ENCODE results near the gene ST3GAL3. TPM values are rescaled to one million over a fixed set of nuclear protein-coding genes. Genes with fewer than 3 reads are reported as not detected.

Gene ST3GAL3
- total RNA-seq, 1 donor from 2014 or later: 29.3 TPM

DNA sequence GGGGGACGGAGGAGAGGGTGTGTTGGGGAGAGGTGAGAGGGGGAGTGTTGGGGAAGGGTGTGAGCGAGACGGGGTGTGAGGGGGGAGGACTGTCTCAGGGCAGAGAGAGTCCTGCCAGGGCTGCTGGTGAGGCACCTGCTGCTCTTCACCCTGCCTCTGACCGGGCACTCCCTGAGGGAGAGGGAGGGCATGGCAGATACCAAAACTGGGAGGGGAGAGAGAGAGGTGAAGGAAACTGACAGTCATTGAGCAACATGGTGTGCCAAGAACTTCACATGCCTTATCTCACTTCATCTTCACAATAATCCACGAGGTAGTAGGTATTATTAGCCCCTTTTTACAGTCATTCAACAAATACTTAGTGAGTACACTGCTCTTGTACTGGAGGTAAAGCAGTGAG, 164.9 kb downstream of the ST3GAL3 start:
- no peak for DNase-seq (ENCODE audit: extremely low read depth, low read depth, low spot score)

DNA sequence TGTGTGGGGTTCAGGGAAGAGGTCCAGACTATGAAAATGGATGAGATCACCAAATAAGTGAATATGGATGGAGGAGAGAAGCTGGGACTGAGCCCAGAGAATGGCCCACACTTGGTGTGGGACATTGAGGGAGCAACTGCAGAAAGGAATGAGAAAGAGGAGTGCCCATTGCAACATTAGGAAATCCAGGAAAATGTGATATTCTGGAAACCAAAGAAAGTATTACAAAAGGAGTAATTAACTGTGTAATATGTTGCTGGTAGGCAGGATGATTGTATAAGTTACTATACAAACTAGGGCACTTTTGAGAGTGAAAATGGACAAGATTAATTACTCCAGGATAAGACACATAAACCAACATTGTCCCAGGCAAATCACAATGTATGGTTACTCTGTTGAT, 166.5 kb downstream of the ST3GAL3 start:
- no peak for DNase-seq (ENCODE audit: extremely low read depth, low read depth, low spot score)

DNA sequence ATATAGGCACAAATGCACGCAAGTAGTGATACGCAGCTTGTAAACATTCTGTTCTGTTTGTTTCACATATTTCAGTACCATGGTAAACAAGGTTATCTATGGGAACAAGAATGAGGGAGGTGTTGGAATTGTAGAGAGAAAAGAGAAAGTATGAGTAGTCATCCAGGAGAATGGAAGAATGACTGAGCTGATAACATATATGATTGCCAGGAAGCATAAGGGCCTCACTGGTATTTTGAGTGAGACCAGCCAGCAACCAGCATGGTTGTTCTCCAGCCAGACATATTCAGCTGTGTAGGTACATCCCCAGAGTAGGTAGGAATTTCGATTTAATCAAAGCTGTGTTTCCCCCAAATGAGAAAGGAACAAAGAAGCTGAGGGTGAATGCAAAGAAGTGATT, 167.4 kb downstream of the ST3GAL3 start:
- DNase-seq (ENCODE audit: extremely low read depth, low read depth, low spot score): no peak

DNA sequence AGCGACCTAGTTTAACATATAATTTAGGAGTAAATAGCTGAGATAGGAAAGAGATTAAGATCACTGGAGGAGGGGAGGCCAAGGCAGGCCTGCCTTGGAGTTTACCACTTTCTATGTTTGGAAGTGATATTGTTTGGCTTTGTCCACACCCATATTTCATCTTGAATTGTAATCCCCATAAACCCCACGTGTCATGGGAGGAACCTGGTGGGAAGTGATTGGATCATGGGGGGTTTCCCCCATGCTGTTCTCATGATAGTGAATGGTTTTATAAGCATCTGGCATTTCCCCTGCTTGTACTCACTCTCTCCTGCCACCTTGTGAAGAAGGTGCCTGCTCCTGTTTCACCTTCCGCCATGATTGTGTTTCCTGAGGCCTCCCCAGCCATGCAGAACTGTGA, 168.0 kb downstream of the ST3GAL3 start:
- DNase-seq (ENCODE audit: extremely low read depth, low read depth, low spot score): no peak

DNA sequence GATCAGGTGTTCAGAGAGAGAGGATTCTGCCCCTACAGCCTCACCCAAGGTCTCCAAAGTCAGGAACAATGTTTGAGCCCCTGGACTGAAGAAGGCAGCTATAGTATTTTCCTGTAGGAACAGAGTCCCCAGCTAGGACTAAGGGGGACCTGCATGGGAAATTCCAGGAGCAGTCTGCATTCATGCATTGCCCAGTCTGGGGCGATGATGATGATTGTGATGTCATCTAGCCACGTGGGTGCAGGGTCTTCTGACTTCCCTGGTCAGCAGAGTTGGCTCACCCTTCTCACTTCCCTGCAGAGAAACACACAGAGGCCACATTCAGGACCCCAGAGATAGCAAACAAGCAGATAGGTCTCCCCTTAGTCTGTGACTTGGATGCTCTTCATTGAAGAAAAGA, 169.8 kb downstream of the ST3GAL3 start:
- no peak for DNase-seq (ENCODE audit: extremely low read depth, low read depth, low spot score)

DNA sequence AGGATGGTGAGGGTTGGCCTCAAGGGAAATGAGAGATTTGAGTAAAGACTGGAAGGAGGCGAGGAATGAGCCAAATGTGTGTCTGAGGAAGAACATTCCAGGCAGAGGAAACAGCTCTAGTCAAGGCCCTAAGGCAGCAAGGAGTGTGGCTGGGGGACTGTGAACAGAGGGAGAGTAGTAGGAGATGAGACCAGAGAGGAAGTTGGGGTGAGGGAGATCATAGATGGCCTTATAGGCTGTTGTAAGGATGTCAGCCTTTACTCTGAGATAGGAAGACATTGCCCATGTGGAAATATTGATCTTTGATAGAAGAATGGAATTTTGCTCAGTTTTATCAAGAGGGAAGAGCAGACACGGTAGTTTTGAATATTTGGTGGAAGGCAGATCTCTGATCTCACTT, 171.1 kb downstream of the ST3GAL3 start:
- no peak for DNase-seq (ENCODE audit: extremely low read depth, low read depth, low spot score)

DNA sequence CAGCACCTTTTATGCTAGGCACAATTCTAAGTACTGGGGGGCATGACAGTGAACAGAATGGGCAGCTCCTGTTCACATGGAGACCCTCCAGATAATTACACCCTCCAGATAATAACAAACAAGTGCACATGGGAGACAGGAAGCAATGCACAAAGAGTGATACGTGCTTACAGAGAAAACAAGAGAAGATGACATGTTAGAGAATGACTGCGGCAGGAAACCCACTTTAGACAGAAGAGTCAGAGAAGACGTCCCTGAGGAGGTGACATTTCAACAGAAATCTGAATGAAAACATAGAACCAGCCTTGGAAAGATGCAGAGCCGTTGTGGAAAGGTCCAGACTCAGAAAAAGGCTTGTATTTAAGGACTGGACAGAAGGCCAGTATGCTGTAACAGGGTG, 171.5 kb downstream of the ST3GAL3 start:
- no peak for DNase-seq (ENCODE audit: extremely low read depth, low read depth, low spot score)

DNA sequence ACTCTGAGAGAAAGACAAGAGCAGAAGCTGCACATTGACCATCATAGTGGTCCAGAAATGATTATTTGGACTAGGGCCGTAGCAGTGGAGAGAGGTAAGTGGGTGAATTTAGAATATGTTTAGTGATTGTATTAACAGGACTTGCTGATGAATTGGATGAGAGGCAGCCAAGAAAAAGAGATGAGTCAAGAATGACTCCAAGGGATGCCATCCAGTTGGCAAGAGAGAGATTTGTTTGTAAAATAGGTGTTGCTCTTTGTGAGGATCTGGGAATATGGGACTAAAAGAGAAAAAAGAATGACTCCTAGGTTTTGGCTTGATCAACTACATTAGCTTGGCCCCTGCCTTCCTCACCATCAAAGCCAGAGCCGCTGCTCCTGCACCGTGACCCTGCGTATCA, 172.1 kb downstream of the ST3GAL3 start:
- no peak for DNase-seq (ENCODE audit: extremely low read depth, low read depth, low spot score)

DNA sequence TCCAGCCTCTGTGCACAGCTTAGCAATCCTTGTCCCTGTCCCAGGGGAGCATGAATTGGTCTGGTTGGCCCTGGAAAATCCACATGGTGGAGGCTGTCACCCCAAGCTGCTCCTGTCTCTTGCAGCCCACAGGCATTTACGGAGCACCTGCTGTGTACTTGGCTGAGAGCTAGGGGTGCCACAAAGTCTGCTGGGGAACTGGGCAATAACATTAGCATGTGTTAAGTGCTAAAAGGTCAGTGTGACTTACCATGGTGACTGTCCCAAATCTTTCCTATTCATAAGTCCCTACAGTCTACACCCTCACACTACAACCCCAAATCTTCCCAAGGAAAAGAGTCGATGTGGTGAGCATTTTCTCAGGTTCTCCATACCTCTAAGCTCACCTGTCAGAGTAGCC, 172.7 kb downstream of the ST3GAL3 start:
- no peak for DNase-seq (ENCODE audit: extremely low read depth, low read depth, low spot score)

DNA sequence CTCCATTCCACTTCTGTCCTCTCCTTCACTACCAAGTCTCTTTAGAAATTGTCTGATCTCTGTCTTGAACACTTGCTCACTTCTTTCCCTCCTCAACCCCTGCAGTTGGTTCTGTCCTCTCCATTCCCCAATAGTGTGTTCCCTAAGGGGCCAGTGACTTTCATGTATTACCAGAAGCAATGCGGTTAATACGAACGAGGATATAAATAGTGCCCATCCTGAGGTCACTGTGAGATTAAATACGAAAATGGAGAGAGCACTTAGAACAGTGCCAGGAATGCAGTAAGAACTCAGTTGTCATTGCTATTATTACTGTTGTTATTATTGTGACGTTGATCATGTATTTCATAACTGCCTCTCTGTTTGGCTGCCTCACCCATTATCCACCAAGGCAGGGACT, 173.3 kb downstream of the ST3GAL3 start:
- DNase-seq (ENCODE audit: extremely low read depth, low read depth, low spot score): no peak

DNA sequence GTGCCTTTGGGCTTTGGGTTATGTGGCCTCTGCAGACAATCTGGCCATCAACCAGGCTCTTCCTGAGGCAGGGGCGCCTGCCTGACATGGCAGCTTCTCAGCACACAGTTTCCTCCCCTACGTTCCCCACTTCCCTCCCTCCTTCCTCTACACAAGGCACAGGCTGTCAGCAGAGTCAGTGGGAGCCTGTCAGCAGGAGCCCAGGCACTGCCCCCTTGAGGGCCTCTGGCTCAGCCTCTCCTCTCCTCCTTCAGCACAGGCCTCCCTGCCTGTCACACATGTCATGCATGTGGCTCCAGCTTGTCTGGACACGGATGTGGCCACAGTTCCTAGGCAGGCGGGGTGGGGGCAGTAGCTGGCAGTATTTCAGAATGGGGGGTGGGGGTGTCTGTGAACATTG, 174.1 kb downstream of the ST3GAL3 start:
- DNase-seq (ENCODE audit: extremely low read depth, low read depth, low spot score): no peak

DNA sequence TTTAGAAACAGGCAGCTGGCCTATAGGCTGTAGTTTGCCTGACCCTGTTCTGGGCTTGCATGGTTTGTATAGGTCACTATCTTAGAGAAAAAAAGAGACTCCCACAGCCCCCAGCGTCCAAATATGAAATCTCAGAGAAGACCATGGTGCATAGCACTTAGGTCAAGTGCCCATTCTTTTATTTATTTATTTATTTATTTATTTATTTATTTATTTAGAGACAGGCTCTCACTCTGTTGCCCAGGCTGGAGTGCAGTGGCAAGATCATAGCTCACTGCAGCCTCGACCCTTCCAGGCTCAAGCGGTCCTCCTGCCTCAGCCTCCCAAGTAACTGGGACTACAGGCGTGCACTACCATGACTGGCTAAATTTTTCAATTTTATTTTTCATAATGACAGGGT, 175.4 kb downstream of the ST3GAL3 start:
- no peak for DNase-seq (ENCODE audit: extremely low read depth, low read depth, low spot score)

DNA sequence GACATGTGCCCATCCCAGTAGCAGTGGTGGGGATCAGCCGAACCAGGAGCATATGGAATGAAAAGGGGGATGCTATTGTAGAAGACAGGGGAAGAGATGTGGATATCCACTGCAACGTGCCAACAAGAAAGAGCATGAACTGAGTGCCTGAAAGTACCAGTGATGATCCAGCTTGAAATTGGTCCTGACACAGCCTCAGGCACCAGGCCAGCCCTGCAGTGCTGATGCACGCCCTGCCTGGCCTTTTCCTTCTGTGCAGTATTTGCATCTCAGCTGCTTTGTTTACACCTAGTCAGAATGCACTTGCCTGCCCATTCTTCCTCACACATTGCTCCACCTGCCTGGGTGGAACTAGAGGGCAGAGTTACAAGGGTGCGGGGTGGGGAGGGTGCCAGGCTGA, 176.0 kb downstream of the ST3GAL3 start:
- no peak for DNase-seq (ENCODE audit: extremely low read depth, low read depth, low spot score)

DNA sequence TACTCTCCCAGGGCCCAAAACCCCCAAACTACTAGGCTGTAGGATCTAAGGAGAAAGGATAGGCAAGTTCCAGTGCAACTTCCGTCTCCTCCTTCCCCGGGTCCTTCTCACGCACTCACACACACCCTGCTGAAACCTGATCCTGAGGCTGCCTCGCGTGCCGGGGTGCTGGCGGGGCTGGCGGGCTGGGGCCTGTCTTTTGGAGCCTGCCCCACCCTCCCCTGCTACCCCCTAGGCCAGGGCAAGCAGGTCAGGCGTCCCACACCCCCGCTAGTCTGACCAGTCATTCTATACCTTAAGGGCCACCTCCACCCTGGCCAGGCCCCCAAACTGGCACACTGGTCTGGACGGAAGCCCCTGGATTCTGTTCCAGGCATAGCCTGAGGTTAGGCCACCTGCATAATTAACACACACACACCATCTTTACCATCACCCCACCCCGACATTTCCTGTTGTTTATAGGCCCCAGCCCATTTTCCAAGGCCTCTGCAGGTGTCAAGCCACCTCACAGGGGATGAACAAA, 178.0 kb downstream of the ST3GAL3 start:
- no peak for DNase-seq (ENCODE audit: extremely low read depth, low read depth, low spot score)

DNA sequence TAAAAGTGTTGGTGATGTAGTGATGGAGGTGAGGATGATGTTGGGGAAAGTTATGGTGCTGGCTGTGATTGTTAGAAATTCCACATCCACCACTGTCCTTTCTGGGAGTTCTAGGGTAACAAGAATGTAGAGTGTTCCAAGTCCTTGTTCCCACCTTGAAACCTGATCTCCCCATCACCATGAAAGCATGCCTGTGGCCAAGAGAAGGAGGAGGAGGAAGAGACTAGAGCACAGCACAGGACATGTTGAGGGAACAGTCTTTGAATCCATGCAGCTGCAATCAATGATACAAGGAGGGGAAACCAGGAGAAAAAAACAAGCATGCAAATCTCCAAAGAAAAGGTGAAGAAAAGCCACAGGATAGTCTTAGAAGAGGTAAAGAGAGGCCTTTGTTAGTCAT, 180.4 kb downstream of the ST3GAL3 start:
- DNase-seq (ENCODE audit: extremely low read depth, low read depth, low spot score): no peak

DNA sequence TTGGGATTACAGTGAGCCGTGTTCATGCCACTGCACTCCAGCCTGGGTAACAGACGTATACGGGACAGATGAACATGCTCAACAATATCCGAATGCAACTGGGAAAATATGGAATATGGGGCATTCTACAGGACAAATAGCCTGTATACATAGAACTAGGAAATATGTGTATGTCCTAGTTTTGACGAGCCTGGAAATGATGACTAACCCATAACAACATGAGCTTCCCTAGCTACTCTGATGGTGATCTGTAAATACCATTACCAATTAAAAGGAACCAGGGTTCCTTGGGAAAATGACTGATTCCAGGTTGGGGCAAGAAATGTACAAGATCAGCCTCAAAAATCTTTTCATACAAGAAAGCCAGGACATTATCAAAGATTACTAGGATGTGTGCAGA, 183.5 kb downstream of the ST3GAL3 start:
- peak; percentile 9 for DNase-seq (ENCODE audit: extremely low read depth, low read depth, low spot score)

DNA sequence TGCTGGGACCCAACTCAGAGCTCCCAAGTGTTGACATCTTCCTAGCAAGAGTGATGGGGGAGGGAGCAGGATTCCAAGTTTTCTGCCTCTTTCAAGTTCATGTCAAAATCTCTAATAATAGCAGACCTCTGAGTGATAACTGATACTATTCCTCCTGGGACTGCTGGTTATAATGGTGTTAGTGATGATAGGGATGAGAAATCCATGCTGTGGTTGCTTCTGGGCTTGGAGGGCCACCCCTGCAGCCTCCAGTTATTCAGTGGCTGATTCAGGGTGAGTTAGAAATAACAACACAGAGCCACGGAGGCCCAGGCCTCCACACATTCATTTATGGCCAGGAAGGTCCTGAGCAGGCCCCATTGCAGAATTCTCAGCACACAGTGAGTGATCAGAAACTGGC, 185.7 kb downstream of the ST3GAL3 start:
- no peak for DNase-seq (ENCODE audit: extremely low read depth, low read depth, low spot score)

DNA sequence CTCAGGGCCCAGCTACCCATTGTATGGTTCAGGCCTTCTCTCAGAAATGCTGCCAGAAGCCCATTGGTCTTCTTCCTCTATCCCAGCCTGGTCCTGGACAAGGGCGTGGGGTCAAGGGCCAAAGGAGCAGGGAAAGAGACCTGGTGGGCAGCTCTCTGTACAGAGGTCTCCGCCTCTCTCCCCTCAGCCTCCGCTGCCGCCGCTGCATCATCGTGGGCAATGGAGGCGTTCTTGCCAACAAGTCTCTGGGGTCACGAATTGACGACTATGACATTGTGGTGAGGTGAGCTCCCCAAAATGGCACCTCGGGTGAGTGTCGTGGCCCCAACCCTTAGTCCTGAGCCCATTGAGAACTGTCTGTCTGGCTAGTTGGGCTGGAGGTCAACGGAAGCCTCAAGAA, 191.6 kb downstream of the ST3GAL3 start:
- DNase-seq (ENCODE audit: extremely low read depth, low read depth, low spot score): no peak

DNA sequence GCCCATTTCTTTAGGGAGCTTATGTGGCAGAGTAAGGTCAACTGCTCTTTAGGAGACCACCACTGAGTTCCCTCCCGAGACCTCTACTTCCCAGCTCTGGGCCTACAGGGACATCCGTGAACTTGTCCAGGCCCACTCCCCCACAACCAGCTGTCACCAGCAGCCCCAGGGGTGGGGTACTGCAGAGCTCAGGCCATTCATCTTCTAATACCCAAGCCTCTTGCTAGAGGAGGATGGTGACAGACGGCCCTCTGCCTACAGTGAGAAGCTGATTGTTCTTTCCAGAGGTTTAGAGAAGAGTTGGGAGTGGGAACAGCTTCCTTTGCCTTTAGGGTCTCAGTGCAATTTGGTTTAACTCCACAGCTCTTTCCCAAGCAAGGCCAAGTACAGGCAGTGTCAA, 193.1 kb downstream of the ST3GAL3 start:
- no peak for DNase-seq (ENCODE audit: extremely low read depth, low read depth, low spot score)

DNA sequence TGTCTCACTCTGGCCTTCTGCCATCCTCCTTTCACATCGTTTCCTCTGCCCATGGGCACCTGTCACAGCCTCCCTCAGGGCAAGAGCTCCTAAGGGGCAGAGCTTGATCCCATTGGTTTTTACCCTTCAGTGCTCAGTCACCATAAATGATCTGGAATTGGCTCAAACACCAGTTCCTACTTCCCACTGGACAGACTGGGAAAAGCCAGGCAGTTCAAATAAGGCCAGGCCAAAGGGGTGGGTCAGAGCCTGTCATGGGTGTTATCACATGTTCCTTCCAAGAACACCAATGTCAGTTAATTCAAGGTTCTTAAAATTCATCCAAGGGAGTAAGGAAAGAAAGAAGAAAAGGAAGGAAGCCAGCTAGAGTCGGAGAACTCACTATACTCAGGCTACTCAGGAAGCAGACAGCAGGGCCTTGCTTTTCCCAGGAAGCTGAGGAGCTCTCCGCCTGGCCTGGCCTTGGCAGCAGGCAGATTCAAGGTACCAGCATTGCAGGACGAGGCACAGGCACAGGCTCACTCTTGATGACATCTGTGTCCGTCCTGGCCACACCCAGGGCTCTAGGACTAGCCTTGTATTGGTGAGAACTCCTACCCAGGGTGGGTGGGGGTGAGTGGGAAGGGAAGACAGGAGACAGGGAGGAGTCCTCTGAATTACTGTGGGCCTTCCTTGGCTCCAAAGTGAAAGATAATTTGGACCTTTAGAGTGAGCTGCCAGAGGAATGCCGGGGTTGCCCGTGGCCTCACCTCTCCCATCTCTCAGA, 194.0 kb downstream of the ST3GAL3 start:
- DNase-seq (ENCODE audit: extremely low read depth, low read depth, low spot score): no peak

DNA sequence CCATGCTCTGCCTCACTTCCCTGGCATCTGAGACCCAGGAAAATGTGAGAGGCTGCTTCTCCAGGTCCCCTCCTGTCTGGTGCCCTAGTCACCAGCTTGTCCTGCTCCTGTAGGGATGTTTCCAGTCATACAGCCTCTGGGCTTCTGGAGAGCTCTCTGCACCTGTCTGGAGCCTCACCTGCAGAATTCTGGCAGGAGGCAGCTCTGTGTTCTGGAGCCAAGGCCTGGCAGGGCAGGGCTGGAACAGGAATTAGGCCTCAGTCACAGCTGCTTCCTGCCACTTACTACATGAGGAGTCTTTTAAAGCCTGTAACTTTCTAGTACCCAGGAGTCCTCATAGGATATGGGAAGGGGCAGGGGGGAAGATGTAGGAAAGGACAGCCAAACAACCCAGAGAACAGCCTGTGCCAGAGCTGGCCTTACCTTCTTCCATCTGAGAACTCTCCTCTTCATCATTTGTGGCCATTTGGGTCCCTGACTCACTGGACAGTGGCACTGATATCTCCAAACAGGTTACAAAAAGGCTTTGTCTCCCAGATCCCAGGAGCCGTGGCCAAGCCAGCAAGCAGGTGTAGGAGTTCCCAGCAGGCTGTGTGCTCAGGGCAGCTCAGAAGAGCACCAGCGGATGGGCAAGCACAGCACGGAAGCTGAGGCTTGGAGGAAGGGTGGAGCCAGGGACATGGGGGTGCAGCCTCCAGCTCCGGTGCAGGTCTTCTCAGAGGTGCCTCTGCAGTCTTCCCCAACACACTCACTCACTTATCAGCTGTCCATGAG, 194.9 kb downstream of the ST3GAL3 start:
- no peak for DNase-seq (ENCODE audit: extremely low read depth, low read depth, low spot score)

All from glomerular endothelial cell (primary cell).